GM23248 (cell line): ENCODE measurements around the gene IKBIP.

ENCODE experiments used
- EZH2 ChIP-seq: fragments of 200-600 bp; sonication (generic); IDR thresholded peaks from 2 replicates; pipeline ENCODE4 v1.6.1; 2018; ENCODE audit warnings: antibody characterized with exemption, mild to moderate bottlenecking; ENCODE audit not compliant: insufficient read depth, poor library complexity, severe bottlenecking
- EZH2phosphoT487 ChIP-seq: fragments of 200-600 bp; sonication (generic); IDR thresholded peaks from 2 replicates; pipeline ENCODE4 v1.6.1; 2018; ENCODE audit warnings: antibody characterized with exemption, moderate library complexity, mild to moderate bottlenecking, low read depth; ENCODE audit not compliant: insufficient read depth

DNA sequence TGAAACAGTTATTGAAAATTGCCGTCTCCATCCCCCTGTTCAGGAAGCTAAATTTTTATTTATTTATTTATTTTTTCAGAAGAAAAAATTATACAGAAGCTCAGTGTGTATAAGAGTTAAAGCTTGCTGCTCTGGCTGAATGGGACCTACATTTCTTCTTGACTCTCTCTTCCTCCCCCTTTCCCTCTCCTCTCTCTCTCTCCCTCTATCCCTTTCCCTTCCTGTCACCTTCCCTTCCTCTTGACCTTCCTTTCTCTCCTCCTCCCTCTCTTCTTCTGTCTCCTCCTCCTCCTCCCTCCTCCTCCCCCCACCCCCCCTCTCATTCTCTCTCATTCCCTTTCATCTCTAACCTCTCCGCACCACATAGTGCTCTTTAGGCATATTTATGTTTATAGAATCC is 39.6 kb upstream of the IKBIP start:
- no peak for TF ChIP-seq EZH2
- no peak for TF ChIP-seq EZH2phosphoT487
